Measurements from ENCODE around the gene CARD11. TPM values are rescaled to one million over a fixed set of nuclear protein-coding genes. Genes with fewer than 3 reads are reported as not detected.

CARD11 gene
- polyA plus RNA-seq, 1 experiment = not detected

GRCh38 chr7:2982401-2982800, 61.3 kb downstream of the CARD11 start:
- no peak for TF ChIP-seq CTCF (IDR thresholded peaks at IDR 0.05; ENCODE audit: insufficient read depth, low read depth, low read length)
- CTCF ChIA-PET = no interaction called here
- H3K36me3 ChIP-seq (ENCODE audit: control insufficient read depth, insufficient read depth, low read length) = no peaks in the 10 kb centered on the region
- H3K4me3 ChIP-seq (ENCODE audit: low read depth, low read length) = no peak overlapping the region
- no peak for DNase-seq (ENCODE audit: low read depth)
- POLR2A ChIA-PET = no interaction called here
- no peaks in the 10 kb centered on the region for H3K27me3 ChIP-seq (ENCODE audit: control insufficient read depth, insufficient read depth, low read length)

- Histone ChIP-seq H3K36me3 (ENCODE audit: control insufficient read depth, insufficient read depth, low read length) (no peaks in the 10 kb centered on the region), H3K27me3 (ENCODE audit: control insufficient read depth, insufficient read depth, low read length) (no peaks in the 10 kb centered on the region), H3K4me3 (ENCODE audit: low read depth, low read length) (no peak overlapping the region)
- no peak for TF ChIP-seq CTCF (IDR thresholded peaks at IDR 0.05; ENCODE audit: insufficient read depth, low read depth, low read length)
- POLR2A ChIA-PET = no interaction called here
- no peak for DNase-seq (ENCODE audit: low read depth)
- CTCF ChIA-PET = no interaction called here
Measured at GRCh38 chr7:2981103-2981480, 62.6 kb downstream of the CARD11 start.

DNA sequence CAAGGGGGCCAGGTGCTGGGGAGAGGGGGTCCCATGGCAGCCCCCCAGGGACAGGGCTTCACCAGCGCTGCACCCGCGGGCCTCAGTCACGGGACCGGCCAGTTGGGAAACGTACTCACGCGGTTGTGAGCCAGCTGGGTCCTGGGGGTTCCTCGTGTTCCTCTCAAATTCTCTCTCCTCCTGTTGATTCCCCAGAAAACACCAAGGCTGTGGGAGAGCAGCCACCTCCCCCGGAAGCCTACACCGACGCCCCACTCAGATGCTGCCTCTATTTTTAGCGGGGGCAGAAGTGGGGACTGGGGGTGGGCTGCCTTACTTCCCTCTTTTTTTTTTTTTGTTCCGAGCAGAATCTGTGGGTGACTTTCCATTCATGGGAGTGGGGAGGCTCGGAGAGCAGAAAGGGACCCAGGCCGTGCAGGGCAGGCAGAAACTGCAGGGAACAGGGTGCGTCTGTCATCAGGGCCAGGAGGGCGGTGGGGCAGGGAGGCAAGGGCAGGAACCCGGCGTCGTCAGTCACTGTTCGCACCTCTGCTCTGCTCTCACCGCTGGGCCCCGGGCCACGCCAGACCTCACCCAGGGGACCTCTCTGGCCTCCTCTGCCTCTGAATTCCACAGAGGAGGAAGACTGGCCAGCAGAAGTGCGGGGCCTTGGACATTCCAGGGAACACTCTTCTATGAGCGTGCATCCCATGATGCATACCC, 63.1 kb downstream of the CARD11 start:
- Histone ChIP-seq H3K36me3 (ENCODE audit: control insufficient read depth, insufficient read depth, low read length) (no peaks in the 10 kb centered on the region), H3K27me3 (ENCODE audit: control insufficient read depth, insufficient read depth, low read length) (no peaks in the 10 kb centered on the region), H3K4me3 (ENCODE audit: low read depth, low read length) (no peak overlapping the region)
- ChIA-PET POLR2A (no interaction called here), CTCF (no interaction called here)
- no peak for DNase-seq (ENCODE audit: low read depth)
- no peak for TF ChIP-seq CTCF (IDR thresholded peaks at IDR 0.05; ENCODE audit: insufficient read depth, low read depth, low read length)

DNA sequence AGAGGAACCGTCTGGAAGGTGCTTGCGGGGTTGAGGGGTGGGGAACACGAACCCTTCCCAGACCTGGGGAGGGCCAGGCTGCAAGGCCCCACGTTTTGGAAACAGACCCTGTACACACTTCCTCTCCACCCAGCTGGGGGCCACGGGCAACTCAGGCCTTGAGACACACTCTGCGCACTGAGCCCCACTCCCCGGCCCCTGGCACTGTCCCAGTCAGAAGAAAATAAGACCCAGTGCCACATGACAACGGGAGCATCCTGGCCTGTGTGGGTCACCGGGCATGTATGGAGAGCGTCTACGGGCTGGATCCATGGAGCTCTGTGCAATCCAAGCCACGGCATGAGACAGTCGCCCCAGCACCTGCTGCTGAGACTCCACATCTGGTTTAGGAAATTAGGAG, 63.7 kb downstream of the CARD11 start:
- CTCF ChIA-PET = no interaction called here
- H3K27me3 ChIP-seq (ENCODE audit: control insufficient read depth, insufficient read depth, low read length) = no peaks in the 10 kb centered on the region
- DNase-seq (ENCODE audit: low read depth) = no peak
- no peaks in the 10 kb centered on the region for H3K36me3 ChIP-seq (ENCODE audit: control insufficient read depth, insufficient read depth, low read length)
- H3K4me3 ChIP-seq (ENCODE audit: low read depth, low read length) = no peak overlapping the region
- POLR2A ChIA-PET = no interaction called here
- TF ChIP-seq CTCF (IDR thresholded peaks at IDR 0.05; ENCODE audit: insufficient read depth, low read depth, low read length) = no peak

DNA sequence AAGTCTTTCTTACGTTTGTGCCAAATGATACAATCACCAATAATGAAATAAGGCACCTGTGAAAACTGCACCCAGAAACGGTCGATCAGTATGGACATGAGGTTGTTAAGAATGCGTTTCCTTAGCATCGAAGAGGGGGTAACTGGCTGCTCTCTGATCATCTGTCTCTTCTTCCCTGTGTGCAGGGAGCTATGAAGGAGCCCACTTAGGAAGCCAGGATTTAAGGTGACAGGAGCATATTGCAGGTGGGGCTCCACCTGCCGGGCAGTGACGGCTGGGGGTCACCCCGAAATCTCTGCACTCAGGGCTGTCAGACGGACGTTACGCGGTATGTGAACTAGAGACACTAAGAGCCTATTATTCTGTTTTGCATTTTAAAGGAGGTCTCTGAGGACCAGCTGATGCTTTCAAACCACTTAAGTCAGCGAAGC, 64.5 kb downstream of the CARD11 start:
- H3K4me3 ChIP-seq (ENCODE audit: low read depth, low read length) = no peak overlapping the region
- no peak for DNase-seq (ENCODE audit: low read depth)
- no peaks in the 10 kb centered on the region for H3K27me3 ChIP-seq (ENCODE audit: control insufficient read depth, insufficient read depth, low read length)
- no peak for TF ChIP-seq CTCF (IDR thresholded peaks at IDR 0.05; ENCODE audit: insufficient read depth, low read depth, low read length)
- ChIA-PET CTCF (no interaction called here), POLR2A (no interaction called here)
- H3K36me3 ChIP-seq (ENCODE audit: control insufficient read depth, insufficient read depth, low read length) = no peaks in the 10 kb centered on the region

All from BJ (cell line).